Stimulated activated CD4-positive, alpha-beta T cell treated with anti-CD3 and anti-CD28 coated beads, TNF-alpha, amount 100 ng/mL, for 24 hours (primary cell): Measurements from ENCODE around the gene ADD3.

ENCODE experiments used
- DNase-seq, 3 experiments: peaks; one replicate each; pipeline ENCODE4 v3.0.0-alpha.2; 2020; ENCODE audit warnings: low read depth in 3 of 3

Gene ADD3, protein sequence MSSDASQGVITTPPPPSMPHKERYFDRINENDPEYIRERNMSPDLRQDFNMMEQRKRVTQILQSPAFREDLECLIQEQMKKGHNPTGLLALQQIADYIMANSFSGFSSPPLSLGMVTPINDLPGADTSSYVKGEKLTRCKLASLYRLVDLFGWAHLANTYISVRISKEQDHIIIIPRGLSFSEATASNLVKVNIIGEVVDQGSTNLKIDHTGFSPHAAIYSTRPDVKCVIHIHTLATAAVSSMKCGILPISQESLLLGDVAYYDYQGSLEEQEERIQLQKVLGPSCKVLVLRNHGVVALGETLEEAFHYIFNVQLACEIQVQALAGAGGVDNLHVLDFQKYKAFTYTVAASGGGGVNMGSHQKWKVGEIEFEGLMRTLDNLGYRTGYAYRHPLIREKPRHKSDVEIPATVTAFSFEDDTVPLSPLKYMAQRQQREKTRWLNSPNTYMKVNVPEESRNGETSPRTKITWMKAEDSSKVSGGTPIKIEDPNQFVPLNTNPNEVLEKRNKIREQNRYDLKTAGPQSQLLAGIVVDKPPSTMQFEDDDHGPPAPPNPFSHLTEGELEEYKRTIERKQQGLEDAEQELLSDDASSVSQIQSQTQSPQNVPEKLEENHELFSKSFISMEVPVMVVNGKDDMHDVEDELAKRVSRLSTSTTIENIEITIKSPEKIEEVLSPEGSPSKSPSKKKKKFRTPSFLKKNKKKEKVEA

DNA sequence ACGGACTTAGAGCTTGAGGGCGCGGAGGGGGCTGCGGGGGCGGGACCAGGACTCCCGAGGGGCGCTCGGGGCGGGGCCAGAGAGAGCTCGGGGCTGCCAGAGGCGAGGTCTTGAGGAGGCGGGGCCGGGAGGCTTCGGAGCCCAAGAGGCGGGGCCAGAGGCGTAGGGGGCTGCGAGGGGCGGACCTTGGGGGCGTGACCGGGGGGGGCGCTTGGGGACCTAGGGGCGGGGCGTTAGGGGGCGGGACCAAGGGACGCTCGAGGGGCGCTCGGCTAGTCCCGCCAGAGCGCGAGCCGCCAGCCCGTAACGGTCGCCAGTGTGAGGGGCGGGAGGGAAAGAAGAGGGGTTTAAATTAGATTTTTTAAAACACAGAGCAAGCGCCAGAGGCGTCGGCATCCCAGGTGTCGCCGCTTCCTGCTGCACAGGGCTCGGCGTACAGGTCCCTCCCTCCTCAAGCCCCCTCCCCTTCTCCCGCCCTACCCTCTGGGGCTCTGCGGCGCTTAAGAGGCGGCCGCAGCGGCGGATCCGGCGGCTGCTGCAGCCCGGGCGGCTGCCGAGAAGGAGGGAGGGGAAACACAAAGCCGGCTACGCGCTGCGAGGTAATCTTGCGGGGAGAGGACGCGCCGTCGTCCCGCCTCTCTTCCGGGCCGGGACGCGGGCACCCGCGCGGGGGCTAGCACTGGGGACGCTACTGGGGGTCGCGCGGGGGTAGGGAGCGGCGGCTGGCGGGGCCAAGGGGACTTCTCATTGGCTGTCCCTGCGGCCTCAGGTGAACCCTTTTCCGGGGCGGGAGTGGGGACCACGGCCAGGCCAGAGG, at the start of gene ADD3:
Gene ADD3 (plus strand): TSS at position 284 of the 817 bp plus-strand sequence. CDS start 92,670 bp downstream, outside the sequence.
- peak; percentile 76 to 88 (median 81) for DNase-seq

DNA sequence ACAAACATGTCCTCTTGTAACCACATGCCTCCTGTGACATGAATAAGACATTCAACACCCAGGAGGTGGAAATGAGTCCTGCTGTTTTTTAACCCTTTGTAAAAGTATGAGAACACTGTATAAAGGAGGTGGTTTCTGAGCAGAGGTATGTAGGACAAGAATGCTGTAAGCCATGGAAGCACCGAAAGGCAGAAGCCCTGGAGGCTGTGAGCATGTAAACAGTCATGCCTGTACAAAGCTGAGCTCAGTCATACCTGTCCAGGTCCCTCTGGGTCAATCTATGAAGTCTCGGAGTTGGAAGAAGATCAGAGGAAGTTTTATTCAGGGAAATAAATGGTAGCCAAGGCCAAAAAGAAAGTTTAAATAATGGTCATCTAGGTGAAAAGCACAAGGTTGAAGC, 49.7 kb upstream of the ADD3 start:
- no peak for DNase-seq

DNA sequence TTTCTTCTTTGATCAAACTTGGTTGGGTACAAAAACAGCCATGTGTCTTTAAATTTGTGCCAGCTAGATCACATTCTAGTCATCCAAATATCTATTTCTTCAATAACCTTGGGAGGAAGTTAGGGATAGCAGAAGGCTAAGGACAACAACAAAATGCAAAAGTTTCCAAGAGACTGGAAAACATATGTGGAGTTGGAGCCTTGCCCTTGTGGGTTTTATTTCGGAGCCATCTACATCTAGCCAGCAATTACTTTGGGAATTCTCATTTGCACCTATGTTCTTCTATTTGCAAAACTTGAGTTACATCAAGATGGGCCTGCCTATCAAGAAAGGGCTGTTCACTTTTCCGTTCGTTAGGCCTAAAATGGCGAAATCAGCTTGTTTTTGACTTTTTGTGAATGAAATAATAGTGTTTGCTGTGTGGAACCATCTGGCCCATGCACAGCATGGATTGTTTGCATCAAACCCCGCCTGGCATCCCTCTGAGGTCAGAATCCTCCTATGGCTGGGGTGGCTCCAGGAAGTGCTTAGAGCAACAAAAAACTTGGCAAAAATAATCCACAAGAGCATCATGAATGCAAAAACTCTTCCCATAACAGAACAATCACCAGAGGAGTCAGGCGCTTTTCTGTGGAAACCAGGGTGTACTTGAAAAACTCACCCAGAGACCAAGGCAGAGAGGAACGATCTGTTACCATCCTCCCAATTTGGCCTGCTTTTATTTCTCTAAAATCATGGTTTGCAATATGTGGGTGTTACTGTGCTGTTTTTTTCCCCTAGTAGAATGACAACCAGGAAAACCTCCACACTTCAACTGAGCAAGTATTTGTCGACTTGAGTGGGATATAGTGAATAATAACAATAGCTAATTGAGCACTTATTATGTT, 48.3 kb upstream of the ADD3 start:
- DNase-seq: no peak

DNA sequence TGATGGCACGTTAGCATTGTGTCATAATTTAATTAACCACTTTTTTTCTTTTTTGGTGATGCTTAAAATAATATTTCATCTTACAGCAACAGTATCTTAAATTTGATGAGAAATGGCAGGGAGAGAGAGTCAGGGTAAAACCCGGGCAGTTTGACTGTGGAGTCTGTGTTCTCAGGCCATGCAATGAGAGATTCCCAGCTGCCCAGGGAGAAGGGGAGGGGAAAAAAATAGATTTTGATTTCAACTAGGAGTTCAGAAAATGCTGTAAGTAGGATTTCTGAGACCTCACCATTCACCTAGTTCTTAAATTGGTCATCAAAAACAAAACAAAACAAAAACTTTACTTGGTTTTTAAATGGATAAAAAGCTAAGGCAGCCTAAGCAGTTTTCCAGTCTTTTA, 47.1 kb upstream of the ADD3 start:
- DNase-seq: no peak

DNA sequence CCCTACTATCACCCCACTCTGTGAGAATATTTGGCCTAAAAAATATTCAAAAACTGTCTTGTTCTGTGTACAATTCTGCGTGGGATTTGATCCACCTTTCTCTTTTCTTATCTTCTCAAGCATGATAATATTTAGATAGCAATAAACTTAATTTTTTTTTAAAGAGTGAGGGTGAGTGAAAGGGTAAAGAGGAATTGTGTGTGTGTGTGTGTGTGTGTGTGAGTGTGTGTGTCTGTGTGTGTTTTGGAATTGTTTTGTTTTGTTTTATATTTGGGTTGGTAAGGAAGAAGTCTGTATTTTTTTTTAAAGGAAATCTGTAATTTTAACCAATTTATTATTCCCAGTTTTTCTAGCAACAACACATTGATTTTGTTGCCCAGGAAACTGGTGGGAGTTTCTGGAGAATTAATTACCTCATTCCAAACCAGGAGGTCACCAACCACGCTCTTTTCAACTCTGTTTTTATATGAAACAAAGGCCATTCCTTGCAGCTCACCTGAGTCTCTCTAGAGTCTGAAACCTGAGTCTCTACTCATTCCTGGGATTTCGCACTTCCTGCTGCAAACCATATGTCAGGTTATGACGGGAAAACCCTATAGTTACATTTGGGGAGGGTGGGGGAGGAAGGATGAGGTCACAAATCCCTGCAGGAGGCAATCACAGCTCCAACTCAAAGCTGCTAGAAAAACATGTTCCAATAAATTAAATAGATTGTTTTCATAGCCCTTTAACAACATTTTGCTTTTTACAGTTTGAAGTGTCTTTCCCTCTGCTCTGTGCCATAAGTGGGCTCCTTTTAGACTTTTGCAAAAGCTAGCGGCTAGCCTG, 46.4 kb upstream of the ADD3 start:
- no peak for DNase-seq

DNA sequence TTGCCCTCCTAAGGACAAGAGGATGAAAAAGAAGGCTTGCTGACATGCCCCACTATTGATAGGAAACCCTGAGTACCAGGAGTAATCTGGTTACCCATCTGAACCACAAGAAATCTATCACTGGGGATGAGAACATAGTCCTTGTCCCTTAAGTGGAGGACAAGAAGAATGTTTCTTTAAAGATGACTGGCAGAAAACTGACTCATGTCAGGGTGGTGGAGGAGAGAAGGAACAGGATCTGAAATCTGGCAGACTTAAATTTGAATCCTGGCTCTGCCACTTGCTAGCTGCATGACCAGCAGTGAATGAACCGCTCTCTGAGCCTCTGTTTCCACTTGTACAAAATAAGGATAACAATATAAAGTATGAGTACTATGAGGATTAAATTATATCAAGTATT, 45.5 kb upstream of the ADD3 start:
- DNase-seq: no peak

DNA sequence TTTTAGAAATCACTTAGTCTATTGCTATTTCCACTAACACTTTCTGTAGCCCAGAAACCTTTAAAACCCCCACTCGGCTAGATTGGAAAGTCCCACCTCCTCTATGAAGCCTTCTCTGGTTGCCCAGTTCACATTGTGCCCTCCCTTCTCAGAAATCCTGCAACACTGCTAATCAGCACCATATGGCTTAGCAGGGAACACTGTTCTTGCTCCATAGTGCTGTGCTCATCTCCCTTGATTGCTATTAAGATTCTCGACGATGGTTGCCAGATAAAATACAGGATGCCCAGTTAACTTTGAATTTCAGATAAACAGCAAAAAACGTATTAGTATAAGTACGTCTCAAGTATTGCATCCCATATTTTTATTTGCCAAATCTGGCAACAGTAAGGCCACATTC, 44.3 kb upstream of the ADD3 start:
- no peak for DNase-seq

DNA sequence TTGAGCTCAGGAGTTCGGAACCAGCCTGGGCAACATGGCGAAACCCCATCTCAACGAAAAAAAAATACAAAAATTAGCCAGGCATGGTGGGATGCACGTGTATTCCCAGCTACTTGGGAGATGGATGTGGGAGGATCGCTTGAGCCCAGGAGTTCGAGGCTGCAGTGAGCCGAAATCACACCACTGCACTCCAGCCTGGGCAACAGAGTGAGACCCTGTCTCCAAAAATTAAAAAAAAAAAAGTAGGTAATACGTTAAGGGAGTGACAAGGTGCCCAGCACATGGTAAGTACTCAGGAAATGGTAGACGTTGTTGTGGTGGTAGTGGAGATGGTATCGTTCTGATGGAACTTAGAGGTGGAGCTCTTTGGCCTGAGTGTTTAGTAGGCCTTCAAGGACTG, 43.5 kb upstream of the ADD3 start:
- no peak for DNase-seq

DNA sequence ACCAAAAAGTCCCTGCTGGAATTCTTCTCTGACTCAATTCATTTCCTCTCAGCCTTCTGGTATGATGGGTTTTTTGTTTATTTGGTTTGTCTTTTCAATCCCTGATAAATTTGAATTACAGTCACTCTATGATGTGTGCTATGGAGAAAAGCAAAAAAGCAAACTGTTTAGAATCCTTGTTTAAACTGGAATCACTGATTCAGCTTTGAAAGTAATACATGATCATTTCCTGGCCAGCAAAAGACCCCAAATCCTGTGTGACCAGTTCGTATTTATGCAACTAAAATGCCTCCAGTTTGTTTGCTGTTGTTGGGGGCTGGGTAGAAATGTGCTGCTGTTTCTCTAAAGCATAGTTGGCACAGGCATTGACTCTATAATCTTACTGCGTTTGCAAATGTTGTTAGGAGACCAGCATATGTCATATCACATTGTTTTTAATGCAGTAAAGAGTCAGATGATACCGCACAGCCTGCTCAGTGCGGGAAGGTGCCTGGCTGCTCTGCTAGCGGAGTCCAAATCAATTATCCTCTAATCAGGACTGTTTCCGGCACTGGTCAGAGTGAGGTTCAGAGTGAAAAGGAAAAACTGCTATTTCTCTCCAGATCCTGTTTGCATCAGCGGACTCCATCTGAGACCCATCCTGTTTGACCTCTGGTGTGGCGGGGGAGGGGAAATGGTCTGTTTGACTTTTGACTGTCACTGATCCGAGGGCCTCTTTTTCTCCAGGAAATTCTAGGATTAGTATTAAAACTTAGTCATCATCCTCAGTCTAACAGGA, 40.6 kb upstream of the ADD3 start:
- DNase-seq: no peak

DNA sequence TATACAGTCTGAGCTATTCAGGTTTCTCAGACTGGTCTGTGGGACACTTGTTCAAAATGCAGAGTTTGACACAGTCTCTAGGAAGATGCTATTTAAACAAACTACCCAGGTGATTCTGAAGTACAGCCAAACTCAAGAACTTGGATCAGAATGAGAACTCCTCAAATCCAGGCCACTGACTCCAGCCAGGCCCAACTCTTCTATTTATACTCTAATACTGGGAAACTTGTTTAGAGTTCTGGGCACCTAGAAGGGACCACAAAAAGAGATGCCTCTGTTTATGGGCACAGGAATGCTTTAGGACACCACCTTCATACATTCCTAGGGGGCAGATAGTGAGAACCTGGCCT, 40.1 kb upstream of the ADD3 start:
- no peak for DNase-seq

DNA sequence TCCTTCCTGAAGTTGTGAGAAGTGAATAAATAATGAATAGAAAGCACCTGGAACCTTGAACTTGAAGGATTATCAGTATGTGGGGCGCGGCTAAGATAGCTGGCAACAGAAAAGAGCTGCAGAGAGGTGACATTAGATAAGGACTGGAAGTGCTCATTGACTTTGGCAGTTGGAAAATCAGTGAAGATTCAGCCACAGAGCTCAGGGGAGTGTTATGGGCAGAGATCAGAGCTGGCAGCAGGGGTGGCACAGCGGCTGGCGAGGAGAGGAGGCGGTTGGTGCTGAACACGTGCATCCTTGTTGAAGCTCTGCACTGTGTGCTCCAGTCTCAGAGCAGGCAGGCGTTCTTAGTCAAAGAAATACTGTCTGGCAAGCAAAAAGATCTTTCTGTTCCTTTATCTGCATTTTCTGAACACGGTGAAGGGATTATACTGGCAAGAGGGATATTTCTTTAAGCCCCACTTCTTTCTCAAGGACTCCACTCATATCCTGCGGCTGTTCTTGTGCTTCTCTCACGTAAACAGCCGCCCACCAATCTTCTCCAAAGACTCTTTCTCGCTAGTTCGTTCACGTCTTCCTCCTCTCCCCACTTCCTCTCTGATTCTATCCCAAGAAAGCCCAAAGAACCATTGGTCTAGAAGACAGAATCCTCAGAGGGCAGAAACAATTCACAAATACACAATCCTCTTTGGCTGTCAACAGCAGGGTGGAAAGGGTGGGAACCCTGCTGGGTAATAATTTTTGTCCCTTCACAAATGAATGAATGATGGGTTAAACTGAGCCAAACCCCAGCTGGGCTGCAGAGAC, 38.6 kb upstream of the ADD3 start:
- DNase-seq: no peak

DNA sequence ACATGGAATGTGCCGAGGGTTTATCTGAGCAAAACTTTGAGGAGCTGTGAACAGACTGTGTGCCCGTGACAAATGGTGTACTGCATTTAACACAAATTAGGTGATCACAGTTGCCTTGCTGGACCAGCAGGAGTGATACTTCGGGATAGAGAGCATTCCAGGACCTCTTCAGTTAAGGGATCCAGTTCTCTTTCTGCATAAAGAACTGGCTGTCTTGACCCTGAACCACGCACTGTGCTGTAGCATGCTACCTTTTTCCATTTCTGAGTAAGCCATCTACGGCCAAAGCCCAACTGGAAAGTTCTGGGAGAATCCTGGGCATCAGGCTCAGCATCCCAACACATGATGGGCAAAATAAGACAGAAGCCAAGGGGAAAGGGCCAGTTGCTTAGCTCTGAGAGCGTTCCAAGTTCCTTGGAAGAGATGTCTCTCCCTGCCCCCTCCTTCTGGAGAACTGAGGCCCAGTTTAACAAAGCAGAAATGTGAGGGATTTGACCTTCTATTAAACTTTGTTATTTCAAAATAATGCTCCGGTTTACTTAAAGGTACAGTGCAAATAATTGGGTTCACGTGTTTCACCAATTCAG, 37.9 kb upstream of the ADD3 start:
- no peak for DNase-seq

DNA sequence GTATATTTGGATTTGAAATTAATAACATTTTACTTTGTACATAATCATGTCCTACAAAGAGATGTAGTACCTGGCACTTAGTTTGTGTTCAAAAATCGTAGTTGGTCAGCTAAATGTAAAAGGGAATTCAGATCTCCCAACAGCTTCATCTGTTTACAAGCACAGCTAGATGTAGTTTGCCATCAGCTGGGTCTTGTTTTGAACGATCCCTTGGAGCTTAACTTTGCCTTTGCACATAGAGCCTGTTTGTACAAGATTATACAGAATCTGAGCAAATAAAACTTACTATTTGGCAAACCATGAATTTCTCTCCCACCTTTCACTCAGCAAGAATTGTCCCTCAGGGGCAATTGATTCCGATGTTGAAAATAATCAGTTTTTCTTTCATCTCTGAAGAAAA, 36.1 kb upstream of the ADD3 start:
- DNase-seq: no peak

DNA sequence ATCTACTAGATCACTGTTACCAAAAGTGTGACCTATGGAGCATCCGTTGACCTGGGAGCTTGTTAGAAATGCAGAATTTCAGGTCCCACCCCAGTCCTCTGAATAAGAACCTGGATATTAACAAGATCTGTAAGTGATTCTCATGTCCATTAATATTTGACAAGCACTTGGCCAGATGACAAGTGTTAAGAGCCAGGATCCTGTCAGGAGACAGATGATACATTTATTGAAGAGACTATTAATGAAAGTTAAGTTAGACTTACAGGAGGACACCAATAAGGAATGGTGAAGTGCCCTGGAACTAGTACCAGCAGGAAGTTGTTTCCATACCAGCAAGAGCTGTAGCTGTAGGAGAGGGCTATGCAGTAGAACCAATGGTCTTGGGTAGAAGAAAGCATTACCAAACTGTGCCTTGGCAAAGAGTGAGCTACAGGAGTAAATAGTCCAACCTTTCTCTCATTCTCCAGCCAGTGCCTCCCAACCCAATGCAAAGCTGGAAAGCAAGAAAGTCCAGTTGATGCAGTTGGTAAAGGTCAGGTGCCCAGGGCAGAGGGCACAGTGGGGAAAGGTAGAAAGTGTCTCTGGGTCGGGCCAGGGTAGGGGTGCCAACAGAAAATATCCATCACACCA, 35.3 kb upstream of the ADD3 start:
- DNase-seq: no peak

DNA sequence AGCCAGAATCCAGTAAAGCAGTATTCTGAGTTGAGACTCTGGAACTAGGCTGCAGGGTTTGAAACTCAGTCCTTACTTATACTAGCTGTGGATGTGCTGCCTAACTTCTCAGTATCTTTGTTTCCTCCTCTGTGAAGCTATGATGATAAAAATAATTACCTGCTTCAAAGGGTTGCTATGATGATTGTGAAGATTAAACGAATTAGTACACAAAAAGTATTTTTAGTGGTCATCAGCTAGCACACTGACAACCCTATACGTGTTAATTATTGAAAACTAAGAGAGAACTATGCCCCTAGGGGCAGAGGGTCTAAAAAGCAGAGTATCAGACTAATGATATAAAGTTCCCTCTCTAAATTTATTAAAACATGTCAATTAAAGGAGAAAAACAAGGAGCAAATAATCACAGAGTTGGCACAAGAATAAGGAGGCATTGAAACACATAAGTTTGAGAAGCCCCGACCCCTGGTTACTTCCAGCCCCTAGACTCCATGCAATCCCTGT, 34.4 kb upstream of the ADD3 start:
- DNase-seq: no peak

DNA sequence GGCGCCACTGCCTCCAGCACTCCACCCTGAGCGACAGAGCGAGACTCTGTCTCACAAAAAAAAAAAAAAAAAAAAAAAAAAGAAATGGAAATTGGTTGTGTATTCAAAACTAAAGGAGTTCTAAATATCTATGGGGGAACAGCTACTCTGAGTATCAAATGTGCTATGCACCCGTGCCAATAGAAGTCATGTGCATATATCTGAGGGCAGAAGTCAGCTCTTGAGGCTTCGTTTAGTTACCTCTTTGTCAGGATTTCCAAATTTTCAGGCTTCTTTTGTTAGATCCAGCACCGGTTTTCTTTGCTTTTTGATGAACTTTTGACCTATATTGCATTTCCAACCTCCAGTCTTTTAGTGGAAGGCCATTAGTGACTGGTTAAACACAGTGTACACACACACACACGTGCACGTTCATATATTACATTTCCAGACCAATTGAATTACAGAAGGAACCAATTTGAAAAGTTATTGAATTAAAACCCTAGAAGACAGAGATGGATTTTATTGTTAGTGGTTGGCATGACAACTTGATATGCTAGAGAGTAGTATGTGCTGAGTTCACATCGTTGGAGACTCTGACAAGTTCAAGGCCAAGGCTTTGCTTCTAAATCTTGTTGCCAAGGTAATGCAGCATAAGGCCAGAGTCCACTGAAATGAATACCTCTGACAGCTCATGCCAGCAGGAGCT, 33.1 kb upstream of the ADD3 start:
- DNase-seq: no peak
